H1 (cell line): Measurements from ENCODE around the gene KIF25. TPM values are rescaled to one million over a fixed set of nuclear protein-coding genes. Genes with fewer than 3 reads are reported as not detected.

Experiments
- BCL11A ChIP-seq, 2 experiments: IDR thresholded peaks; one replicate each; pipeline ENCODE4 v1.6.1; 2011; ENCODE audit warnings: low read depth in 2 of 2, low read length in 2 of 2, mild to moderate bottlenecking in 2 of 2
- CHD2 ChIP-seq: IDR thresholded peaks from 2 replicates; pipeline ENCODE4 v1.6.1; 2012; ENCODE audit warnings: low read length, improper control_type of control experiment
- CHD7 ChIP-seq: fragments of 300-600 bp; sonication (generic); IDR thresholded peaks from 2 replicates; pipeline ENCODE4 v1.7.1; 2012; ENCODE audit warnings: low read length, moderate library complexity, mild to moderate bottlenecking, inconsistent platforms; ENCODE audit not compliant: insufficient replicate concordance
- EGR1 ChIP-seq: IDR thresholded peaks from 2 replicates; pipeline ENCODE4 v1.6.1; 2011; ENCODE audit warnings: low read depth, low read length, borderline replicate concordance
- EP300 ChIP-seq, 2 experiments: IDR thresholded peaks; 1 replicate in 1 of 2; 2 replicates in 1 of 2; pipeline ENCODE4 v1.6.1; 2011 to 2012; ENCODE audit warnings: low read depth in 2 of 2, low read length in 2 of 2, mild to moderate bottlenecking in 2 of 2, borderline replicate concordance in 1 of 2, inconsistent platforms in 1 of 2, moderate library complexity in 1 of 2
- MAX ChIP-seq: IDR thresholded peaks from 2 replicates; pipeline ENCODE4 v1.6.1; 2012; ENCODE audit warnings: inconsistent platforms
- POLR2A ChIP-seq, 2 experiments: IDR thresholded peaks; 1 replicate in 1 of 2; 2 replicates in 1 of 2; pipeline ENCODE4 v1.6.1; 2011; ENCODE audit warnings: low read depth in 2 of 2, low read length in 2 of 2, mild to moderate bottlenecking in 2 of 2; ENCODE audit errors: control extremely low read depth in 1 of 2
- RXRA ChIP-seq: IDR thresholded peaks from 2 replicates; pipeline ENCODE4 v1.6.1; 2011; ENCODE audit warnings: low read depth, mild to moderate bottlenecking, low read length, moderate library complexity; ENCODE audit not compliant: insufficient read depth
- TBP ChIP-seq: IDR thresholded peaks from 2 replicates; pipeline ENCODE4 v1.6.1; 2011; ENCODE audit warnings: low read depth, low read length, improper control_type of control experiment
- TCF12 ChIP-seq: IDR thresholded peaks from 2 replicates; pipeline ENCODE4 v1.6.1; 2011; ENCODE audit warnings: low read depth, mild to moderate bottlenecking, low read length
- YY1 ChIP-seq: IDR thresholded peaks from 2 replicates; pipeline ENCODE4 v1.6.1; 2011; ENCODE audit warnings: low read depth, mild to moderate bottlenecking, low read length
- polyA plus RNA-seq, 7 experiments: library from polyadenylated mRNA; depleted of rRNA in 3 of 7; stranded (reverse) in 5 of 7; unstranded in 2 of 7; fragments of >200 nt in 5 of 7; fragments of 200-250 nt in 2 of 7; gene quantifications; 1 replicate in 5 of 7; 2 replicates in 1 of 7; 4 replicates in 1 of 7; pipeline versions ENCODE4 v1.2.1 to v1.2.3, GENCODE V29; 2011 to 2013; ENCODE audit warnings: missing spikeins in 2 of 7, mixed read lengths in 2 of 7
- total RNA-seq: library from RNA; stranded (reverse); fragmentation: NEBNext Ultra II Directional; extraction: Animal tissue kit (Norgen Biotek cat#: 25700); gene quantifications from 2 replicates; pipeline ENCODE4 v1.2.1, GENCODE V29; 2021

KIF25 gene
- total and polyA plus RNA-seq, 2 of the 8 experiments (the other 6 are each of a cell fraction or from before 2014, with no cell fraction given) = 1.5 to 2.0 TPM

- TF ChIP-seq CHD7 (no peak), YY1 (no peak), EGR1 (no peak), RXRA (no peak), EP300 (IDR thresholded peaks at IDR 0.05; ENCODE audit: borderline replicate concordance in 1 of 2, low read depth in 2 of 2, low read length in 2 of 2) (no peak), CHD2 (no peak), BCL11A (IDR thresholded peaks at IDR 0.05; ENCODE audit: low read depth in 2 of 2, low read length in 2 of 2) (no peak), POLR2A (IDR thresholded peaks at IDR 0.05; ENCODE audit: control extremely low read depth in 1 of 2, low read depth in 2 of 2, low read length in 2 of 2) (no peak), TBP (no peak), TCF12 (no peak), MAX (no peak)
These were observed 17.9 kb upstream of the KIF25 start (continued) for GRCh38 chr6:167979436-167980139.
